ENCODE measurements around the gene PGM3. TPM values are rescaled to one million over a fixed set of nuclear protein-coding genes. Genes with fewer than 3 reads are reported as not detected.

PGM3 gene
- polyA plus RNA-seq, 3 donors: 4.0 to 4.8 (median 4.6) TPM

DNA sequence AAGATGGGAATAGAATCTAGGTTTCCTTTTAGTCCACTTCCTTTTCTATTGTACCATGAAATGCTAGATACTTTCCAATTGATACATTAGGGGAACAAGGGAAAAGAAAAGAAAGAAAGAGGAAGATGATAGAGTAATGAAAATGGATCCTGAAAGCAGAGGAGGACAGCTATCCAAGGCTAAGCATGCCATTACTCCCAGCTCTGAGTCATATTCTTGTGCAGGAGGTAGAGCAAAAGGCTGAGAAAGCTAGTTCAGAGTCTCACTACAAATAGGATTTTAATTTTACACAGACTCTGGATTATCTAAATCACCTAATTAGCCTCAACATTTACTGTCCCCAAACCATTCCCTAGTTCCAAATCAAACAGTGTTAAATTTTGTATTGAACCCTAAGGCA is 23.7 kb upstream of the PGM3 start:
- intact Hi-C loops (cut with micrococcal nuclease): no loop called here
- Mint-ChIP-seq H3K4me3 (no peak overlapping the region), H3K4me1 (no peaks in the 10 kb centered on the region), H3K27me3 (ENCODE audit: low read depth in 3 of 3) (peaks cover 2 to 12% (median 5%) of the 10 kb centered on the region in 3 donors), H3K36me3 (no peaks in the 10 kb centered on the region), H3K9me3 (no peaks in the 10 kb centered on the region), H3K27ac (no peak overlapping the region)
- TF ChIP-seq CTCF (IDR thresholded peaks at IDR 0.05): no peak
- Histone ChIP-seq H3K4me3 (replicated peaks in 1 of 3; ENCODE audit: low read depth in 2 of 3, low read length in 3 of 3) (no peak overlapping the region), H3K9me3 (replicated peaks in 1 of 2; ENCODE audit: control insufficient read depth in 1 of 2, insufficient read depth in 1 of 2, low read length in 2 of 2) (no peaks in the 10 kb centered on the region), H3K27ac (ENCODE audit: low read depth in 1 of 2, low read length in 2 of 2) (no peak overlapping the region), H3K79me2 (ENCODE audit: insufficient read depth, low read length) (no peaks in the 10 kb centered on the region), H3K4me1 (ENCODE audit: control insufficient read depth in 1 of 2, insufficient read depth in 2 of 2, low read length in 2 of 2) (no peaks in the 10 kb centered on the region), H3K36me3 (replicated peaks in 1 of 2; ENCODE audit: control insufficient read depth in 1 of 2, insufficient read depth in 2 of 2, low read length in 2 of 2) (no peaks in the 10 kb centered on the region), H3K27me3 (ENCODE audit: control insufficient read depth in 2 of 2, insufficient read depth in 2 of 2, low read length in 2 of 2) (no peaks in the 10 kb centered on the region), H3K4me2 (replicated peaks; ENCODE audit: extremely low read depth, low read length, poor library complexity, severe bottlenecking) (no peak overlapping the region), H3K9ac (ENCODE audit: insufficient read depth, low read length, poor library complexity, severe bottlenecking) (no peak overlapping the region), H2AFZ (ENCODE audit: insufficient read depth, low read depth, low read length, poor library complexity, severe bottlenecking) (no peak overlapping the region), H4K20me1 (ENCODE audit: insufficient read depth, low read length) (no peaks in the 10 kb centered on the region)
- no peak for DNase-seq

- H3K4me3 Mint-ChIP-seq: no peak overlapping the region
- Histone ChIP-seq H3K9ac (ENCODE audit: insufficient read depth, low read length, poor library complexity, severe bottlenecking) (no peak overlapping the region), H3K4me2 (replicated peaks; ENCODE audit: extremely low read depth, low read length, poor library complexity, severe bottlenecking) (no peak overlapping the region), H3K27me3 (ENCODE audit: control insufficient read depth in 2 of 2, insufficient read depth in 2 of 2, low read length in 2 of 2) (peaks cover 0 to 3% of the 10 kb centered on the region in 2 donors), H3K9me3 (replicated peaks in 1 of 2; ENCODE audit: control insufficient read depth in 1 of 2, insufficient read depth in 1 of 2, low read length in 2 of 2) (no peaks in the 10 kb centered on the region), H3K4me1 (ENCODE audit: control insufficient read depth in 1 of 2, insufficient read depth in 2 of 2, low read length in 2 of 2) (no peaks in the 10 kb centered on the region), H3K4me3 (replicated peaks in 1 of 3; ENCODE audit: low read depth in 2 of 3, low read length in 3 of 3) (no peak overlapping the region), H2AFZ (ENCODE audit: insufficient read depth, low read depth, low read length, poor library complexity, severe bottlenecking) (no peak overlapping the region), H3K27ac (ENCODE audit: low read depth in 1 of 2, low read length in 2 of 2) (no peak overlapping the region), H3K36me3 (replicated peaks in 1 of 2; ENCODE audit: control insufficient read depth in 1 of 2, insufficient read depth in 2 of 2, low read length in 2 of 2) (no peaks in the 10 kb centered on the region), H3K79me2 (ENCODE audit: insufficient read depth, low read length) (no peaks in the 10 kb centered on the region), H4K20me1 (ENCODE audit: insufficient read depth, low read length) (no peaks in the 10 kb centered on the region)
- peaks cover 5 to 15% (median 8%) of the 10 kb centered on the region in 3 donors for H3K27me3 Mint-ChIP-seq (ENCODE audit: low read depth in 3 of 3)
- no peak overlapping the region for H3K27ac Mint-ChIP-seq
- TF ChIP-seq CTCF (IDR thresholded peaks at IDR 0.05): peak; percentile 78
- DNase-seq: peak; percentile 22 to 48 (median 32)
- no peaks in the 10 kb centered on the region for H3K9me3 Mint-ChIP-seq
- 38% methylated on average over 4 of the region's 7 CpGs for WGBS (ENCODE audit: insufficient coverage)
- H3K4me1 Mint-ChIP-seq: no peaks in the 10 kb centered on the region
- intact Hi-C loops (cut with micrococcal nuclease): no loop called here
- no peaks in the 10 kb centered on the region for H3K36me3 Mint-ChIP-seq
Measured at GRCh38 chr6:83215131-83216047, 22.3 kb upstream of the PGM3 start.

All from CD14-positive monocyte (primary cell).